GM10248 (cell line): ENCODE results near the gene EFHC2.

Experiments used
- CTCF ChIA-PET: fragments of 300-600 bp; sonication (Branson Sonifier 250); formaldehyde crosslinking; extraction: SDS; loops from one replicate; lab custom pipeline; 2021; ENCODE audit warnings: antibody characterized with exemption; lab: Yijun Ruan, JAX
- POLR2A ChIA-PET: fragments of 350-650 bp; sonication (Branson Sonifier 250); formaldehyde crosslinking; extraction: SDS; loops from one replicate; lab custom pipeline; 2020; ENCODE audit warnings: antibody characterized with exemption; lab: Yijun Ruan, JAX
- DNase-seq: peaks from one replicate; pipeline ENCODE4 v3.0.0; 2012; ENCODE audit errors: extremely low spot score
- CTCF ChIP-seq: IDR thresholded peaks from 2 replicates; pipeline ENCODE4 v1.5.1; 2012; ENCODE audit warnings: mild to moderate bottlenecking, low read depth; ENCODE audit errors: extremely low read depth, missing control alignments, control extremely low read depth

Gene EFHC2

GRCh38 chrX:44280116-44280515 is 63.4 kb downstream of the EFHC2 start:
- CTCF ChIA-PET = no interaction called here
- no peak for DNase-seq
- no peak for TF ChIP-seq CTCF
- POLR2A ChIA-PET = no interaction called here

- DNase-seq = no peak
- CTCF ChIA-PET = no interaction called here
- no peak for TF ChIP-seq CTCF
- POLR2A ChIA-PET = no interaction called here
Observed at GRCh38 chrX:44274096-44274495, 69.4 kb downstream of the EFHC2 start.

GRCh38 chrX:44267861-44268260 is 75.6 kb downstream of the EFHC2 start:
- CTCF ChIA-PET = no interaction called here
- POLR2A ChIA-PET = no interaction called here
- no peak for TF ChIP-seq CTCF
- no peak for DNase-seq

- POLR2A ChIA-PET = no interaction called here
- TF ChIP-seq CTCF = no peak
- CTCF ChIA-PET = no interaction called here
- no peak for DNase-seq
Observed at GRCh38 chrX:44267116-44267515, 76.4 kb downstream of the EFHC2 start.

- ChIA-PET CTCF (no interaction called here), POLR2A (no interaction called here)
- no peak for TF ChIP-seq CTCF
- DNase-seq = no peak
Observed at GRCh38 chrX:44265559-44265958, 77.9 kb downstream of the EFHC2 start.

- ChIA-PET CTCF (no interaction called here), POLR2A (no interaction called here)
- TF ChIP-seq CTCF = no peak
- DNase-seq = no peak
Observed at GRCh38 chrX:44264936-44265335, 78.5 kb downstream of the EFHC2 start.

- ChIA-PET POLR2A (no interaction called here), CTCF (no interaction called here)
- no peak for DNase-seq
- no peak for TF ChIP-seq CTCF
Observed at GRCh38 chrX:44261286-44261685, 82.2 kb downstream of the EFHC2 start.
